Psoas muscle (tissue), 8 donors: ENCODE results near the gene TUSC2. TPM values are rescaled to one million over a fixed set of nuclear protein-coding genes. Genes with fewer than 3 reads are reported as not detected.
A peak's percentile ranks its signal among the peaks of the same experiment; 100 is the strongest.

Experiments used
- ATAC-seq, 4 donors: fragments of 200-7000 bp; cut with Tn5 transposase; one replicate each; pipeline ENCODE4 v1.9.1; 2020; ENCODE audit warnings: moderate library complexity in 3 of 4, mild to moderate bottlenecking in 2 of 4
- DNase-seq, 2 donors: peaks; one replicate each; pipeline ENCODE4 v3.0.0-alpha.2; 2020
- H3K27ac ChIP-seq: fragments of 200-600 bp; one replicate; pipeline ENCODE4 v1.8.0; 2022
- H3K27me3 ChIP-seq, 3 donors: fragments of 200-600 bp in 1 of 3; one replicate each; pipeline versions ENCODE4 v1.6.1 to v1.8.0; 2013 to 2022; ENCODE audit warnings: low read length in 2 of 3, mild to moderate bottlenecking in 2 of 3, moderate library complexity in 1 of 3; ENCODE audit not compliant: insufficient read depth in 3 of 3
- H3K36me3 ChIP-seq, 2 donors: fragments of 200-600 bp in 1 of 2; one replicate each; pipeline versions ENCODE4 v1.6.1 to v1.8.0; 2013 to 2022; ENCODE audit warnings: low read depth in 1 of 2, mild to moderate bottlenecking in 1 of 2, moderate library complexity in 1 of 2; ENCODE audit not compliant: insufficient read depth in 1 of 2
- H3K4me1 ChIP-seq: fragments of 200-600 bp; one replicate; pipeline ENCODE4 v1.8.0; 2022
- H3K4me3 ChIP-seq: fragments of 200-600 bp; one replicate; pipeline ENCODE4 v1.8.0; 2022; ENCODE audit warnings: mild to moderate bottlenecking
- H3K9me3 ChIP-seq: fragments of 200-600 bp; one replicate; pipeline ENCODE4 v1.8.0; 2022
- WGBS, 3 donors: extraction: QIAGEN DNeasy Blood & Tissue Kit; methylation state at CpG; one replicate each; pipeline versions ENCODE4 v1.1.6 to v1.1.7; 2013; 5-methylcytosine and 5-hydroxymethylcytosine counted together
- intact Hi-C, 2 donors: fragments of 100-400 bp; cut with DNase I; formaldehyde crosslinking; loops; one replicate each; pipeline versions ENCODE4 v1.11.0 to v1.14.2; 2022
- polyA plus RNA-seq, 3 donors: library from polyadenylated mRNA; stranded (reverse); fragments of 200-250 nt; gene quantifications; one replicate each; pipeline ENCODE4 v1.2.3, GENCODE V29; 2013
- total RNA-seq, 4 donors: library from RNA; stranded (reverse); fragmentation: NEBNext Ultra II Directional in 2 of 4; extraction: Animal tissue kit (Norgen Biotek cat#: 25700) in 2 of 4; gene quantifications; one replicate each; pipeline versions ENCODE4 v1.2.1 to v1.2.4, GENCODE V29; 2021 to 2023
- TF ChIP-seq, protein P1 (sequence below): fragments of 200-600 bp; IDR thresholded peaks from one replicate; pipeline ENCODE4 v1.8.0; 2022; ENCODE audit warnings: antibody characterized with exemption
- donor health status: healthy with polysubstance abuse.
- donor health status: DM: no; HTN: no; CAD: no; lungs with moderate emphysema.
- donor health status: Bipolar disorder and iron deficiency.
- donor health status: healthy.
- donor health status: DM: yes; HTN: yes; CAD: no.
- donor health status: DM: no; HTN: no; CAD: no.
- donor health status: DM: no; HTN: no; CAD: no.
- donor health status: DM: yes; HTN: yes; CAD: no.

The TUSC2 gene
- total and polyA plus RNA-seq, 7 donors = 31.5 to 100 (median 38.0) TPM

DNA sequence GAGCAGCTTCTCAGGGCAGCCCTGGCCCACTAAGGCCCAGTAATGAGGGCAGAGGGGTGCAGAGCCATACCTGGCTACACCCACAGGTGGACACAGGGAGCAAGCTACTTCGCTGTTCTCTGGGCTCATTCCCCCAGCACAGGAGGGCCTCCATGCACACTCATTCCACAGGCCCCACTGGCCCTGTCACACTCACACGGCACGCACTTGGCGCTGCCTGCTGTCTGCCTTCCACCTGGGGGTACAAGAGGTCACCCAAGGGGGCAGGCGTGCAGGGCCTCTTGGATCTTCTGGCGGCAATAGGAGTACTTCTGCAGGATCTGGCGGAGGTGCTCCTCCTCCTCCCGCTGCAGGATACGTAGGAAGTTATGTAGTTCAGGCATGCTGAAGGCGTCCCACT lies 2.3 kb upstream of the TUSC2 start:
- Histone ChIP-seq H3K9me3 (no peaks in the 10 kb centered on the region), H3K36me3 (peaks cover 3 to 55% of the 10 kb centered on the region in 2 donors), H3K27me3 (no peaks in the 10 kb centered on the region), H3K4me1 (peaks cover 36% of the 10 kb centered on the region), H3K4me3 (no peak overlapping the region), H3K27ac (no peak overlapping the region)
- WGBS, 3 donors = 88 to 91% (median 89%) methylated on average over 10 of the region's 10 CpGs
- intact Hi-C loops = no loop called here
- ATAC-seq (no peak), DNase-seq (peak in 1 of 2 donors; percentile 54)
- TF ChIP-seq, protein P1, sequence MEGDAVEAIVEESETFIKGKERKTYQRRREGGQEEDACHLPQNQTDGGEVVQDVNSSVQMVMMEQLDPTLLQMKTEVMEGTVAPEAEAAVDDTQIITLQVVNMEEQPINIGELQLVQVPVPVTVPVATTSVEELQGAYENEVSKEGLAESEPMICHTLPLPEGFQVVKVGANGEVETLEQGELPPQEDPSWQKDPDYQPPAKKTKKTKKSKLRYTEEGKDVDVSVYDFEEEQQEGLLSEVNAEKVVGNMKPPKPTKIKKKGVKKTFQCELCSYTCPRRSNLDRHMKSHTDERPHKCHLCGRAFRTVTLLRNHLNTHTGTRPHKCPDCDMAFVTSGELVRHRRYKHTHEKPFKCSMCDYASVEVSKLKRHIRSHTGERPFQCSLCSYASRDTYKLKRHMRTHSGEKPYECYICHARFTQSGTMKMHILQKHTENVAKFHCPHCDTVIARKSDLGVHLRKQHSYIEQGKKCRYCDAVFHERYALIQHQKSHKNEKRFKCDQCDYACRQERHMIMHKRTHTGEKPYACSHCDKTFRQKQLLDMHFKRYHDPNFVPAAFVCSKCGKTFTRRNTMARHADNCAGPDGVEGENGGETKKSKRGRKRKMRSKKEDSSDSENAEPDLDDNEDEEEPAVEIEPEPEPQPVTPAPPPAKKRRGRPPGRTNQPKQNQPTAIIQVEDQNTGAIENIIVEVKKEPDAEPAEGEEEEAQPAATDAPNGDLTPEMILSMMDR = no peak

DNA sequence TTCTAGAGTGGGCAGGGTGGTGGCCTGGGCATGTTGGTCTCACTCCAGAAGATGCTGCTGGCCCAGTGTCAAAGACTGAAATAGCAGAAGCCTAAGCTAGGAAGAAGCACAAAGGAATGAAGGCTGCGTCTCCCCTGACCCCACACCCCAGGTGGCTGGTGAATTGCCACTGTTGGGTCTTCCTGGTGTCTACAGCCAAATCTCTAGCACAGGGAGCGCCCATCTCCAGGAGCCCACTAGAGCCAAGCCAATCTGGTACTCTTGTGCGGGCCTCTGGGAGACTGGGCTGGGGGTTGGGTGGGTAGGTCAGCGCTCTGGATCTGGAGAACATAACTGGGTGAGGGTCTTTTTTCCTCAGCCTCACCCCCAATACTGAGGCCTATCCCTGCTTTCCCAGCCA lies 894 bp downstream of the TUSC2 start:
- DNase-seq = peak in 1 of 2 donors; percentile 10
- no peak for ATAC-seq
- no peaks in the 10 kb centered on the region for H3K27me3 ChIP-seq
- H3K4me1 ChIP-seq = peaks cover 29% of the 10 kb centered on the region
- H3K9me3 ChIP-seq = no peaks in the 10 kb centered on the region
- H3K4me3 ChIP-seq = peak overlapping the region; percentile 100
- TF ChIP-seq, protein P1 = no peak
- H3K27ac ChIP-seq = peak overlapping the region; percentile 95
- WGBS, 3 donors = 52 to 63% (median 56%) methylated on average over 4 of the region's 4 CpGs
- H3K36me3 ChIP-seq = peaks cover 3 to 55% of the 10 kb centered on the region in 2 donors
- intact Hi-C loops = loop anchor here in 1 of 2 donors (5.0 kb wide), 1 partner anchor 65 kb away; no protein-coding TSS in a partner anchor

DNA sequence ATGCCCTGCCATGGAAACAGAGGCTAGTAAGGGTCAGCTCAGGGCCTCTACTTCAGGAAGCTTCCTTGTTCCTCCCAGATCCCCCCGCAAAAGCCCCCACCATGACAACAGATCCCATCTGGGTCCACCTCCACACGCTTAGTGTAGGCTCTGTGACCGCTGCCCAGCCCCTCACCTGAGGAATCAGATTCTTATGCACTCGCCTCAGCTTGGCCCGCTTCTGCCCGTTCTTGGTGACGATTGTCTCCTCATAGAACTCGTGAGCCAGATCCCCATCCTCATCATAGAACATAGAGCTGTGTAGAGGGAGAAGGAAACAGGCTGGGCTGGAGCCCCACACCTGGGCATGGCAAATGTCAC lies 1.9 kb downstream of the TUSC2 start:
- H3K27me3 ChIP-seq = no peaks in the 10 kb centered on the region
- no peak overlapping the region for H3K4me3 ChIP-seq
- ATAC-seq = no peak
- intact Hi-C loops = loop anchor here in 1 of 2 donors (5.0 kb wide), 1 partner anchor 64 kb away; no protein-coding TSS in a partner anchor
- 88 to 93% (median 89%) methylated on average over 8 of the region's 8 CpGs for WGBS, 3 donors
- H3K36me3 ChIP-seq = peaks cover 0 to 46% of the 10 kb centered on the region in 2 donors
- no peaks in the 10 kb centered on the region for H3K9me3 ChIP-seq
- no peak overlapping the region for H3K27ac ChIP-seq
- TF ChIP-seq, protein P1 = no peak
- DNase-seq = peak in 1 of 2 donors; percentile 7
- peaks cover 31% of the 10 kb centered on the region for H3K4me1 ChIP-seq

DNA sequence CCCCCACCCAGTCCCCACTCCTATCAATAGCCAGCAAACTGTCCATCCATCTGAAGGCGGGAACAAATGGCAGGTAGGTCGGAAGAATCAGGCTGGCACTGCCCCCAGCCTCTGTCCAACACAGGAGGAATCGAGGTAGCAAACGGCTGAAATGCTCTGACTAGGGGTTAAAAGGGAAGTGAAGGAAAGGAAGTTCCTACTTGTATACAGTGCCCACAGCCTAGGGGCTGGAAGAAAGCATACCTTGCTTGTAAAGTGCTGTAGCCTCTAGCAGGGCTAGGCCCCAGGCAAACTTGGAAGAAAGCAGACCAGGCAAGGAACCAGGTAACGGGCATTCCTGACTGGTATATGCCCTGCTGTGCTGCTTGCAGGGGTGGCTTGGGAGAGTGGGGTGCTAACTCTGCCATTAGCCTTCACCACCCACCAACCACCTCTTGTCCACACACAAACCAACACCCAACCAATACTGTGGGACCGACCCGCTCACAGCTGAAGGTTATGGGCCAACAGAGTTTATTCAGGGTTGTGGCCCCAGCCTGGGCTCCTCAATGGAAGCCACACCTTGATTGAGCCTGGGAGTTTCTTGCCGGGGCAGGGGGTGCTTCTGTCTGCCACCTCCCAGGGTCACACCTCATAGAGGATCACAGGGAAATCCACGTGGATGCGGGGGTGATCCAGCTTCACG lies 2.4 kb downstream of the TUSC2 start:
- TF ChIP-seq, protein P1 = no peak
- ATAC-seq (no peak), DNase-seq (peak; percentile 7 to 48)
- no peak overlapping the region for H3K27ac ChIP-seq
- H3K4me3 ChIP-seq = no peak overlapping the region
- peaks cover 0 to 40% of the 10 kb centered on the region in 2 donors for H3K36me3 ChIP-seq
- 82 to 89% (median 84%) methylated on average over 11 of the region's 11 CpGs for WGBS, 3 donors
- no peaks in the 10 kb centered on the region for H3K9me3 ChIP-seq
- peaks cover 31% of the 10 kb centered on the region for H3K4me1 ChIP-seq
- H3K27me3 ChIP-seq = no peaks in the 10 kb centered on the region
- intact Hi-C loops = loop anchor here in 1 of 2 donors (5.0 kb wide), 1 partner anchor 63 kb away; no protein-coding TSS in a partner anchor
